Measurements from ENCODE around the gene MOB2. TPM values are rescaled to one million over a fixed set of nuclear protein-coding genes. Genes with fewer than 3 reads are reported as not detected.

Gene MOB2
- total RNA-seq, 1 donor from 2014 or later, result 95.4 TPM

DNA sequence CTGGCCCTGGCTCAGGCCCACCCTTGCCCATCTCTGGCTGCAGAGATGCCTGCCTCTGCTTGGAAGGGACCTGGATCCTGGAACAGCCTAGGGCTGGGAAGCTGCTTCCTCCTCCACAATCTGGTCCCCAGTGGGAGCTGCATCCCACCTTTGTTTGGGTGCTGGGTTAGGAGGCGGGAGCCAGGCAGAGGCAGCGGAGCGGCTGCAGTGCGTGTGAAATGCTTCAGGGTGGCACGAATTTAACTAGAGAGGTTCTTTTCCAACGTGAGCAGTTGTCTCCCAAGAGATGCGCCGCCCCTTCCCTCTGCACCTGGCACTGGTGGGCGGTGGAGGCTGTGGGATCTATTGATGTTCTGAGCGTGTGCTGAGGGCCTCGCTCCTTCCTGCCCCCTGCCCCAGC, 65.3 kb downstream of the MOB2 start:
- DNase-seq (ENCODE audit: low spot score in 2 of 2), result no peak
- intact Hi-C loops (cut with DNase I), result no loop called here
- Histone ChIP-seq H3K36me3 (no peaks in the 10 kb centered on the region), H3K27me3 (no peaks in the 10 kb centered on the region), H3K4me1 (no peaks in the 10 kb centered on the region), H3K4me3 (no peak overlapping the region), H3K9me3 (peaks cover 38 to 40% of the 10 kb centered on the region in 2 donors), H3K27ac (no peak overlapping the region)
- TF ChIP-seq, protein P1, sequence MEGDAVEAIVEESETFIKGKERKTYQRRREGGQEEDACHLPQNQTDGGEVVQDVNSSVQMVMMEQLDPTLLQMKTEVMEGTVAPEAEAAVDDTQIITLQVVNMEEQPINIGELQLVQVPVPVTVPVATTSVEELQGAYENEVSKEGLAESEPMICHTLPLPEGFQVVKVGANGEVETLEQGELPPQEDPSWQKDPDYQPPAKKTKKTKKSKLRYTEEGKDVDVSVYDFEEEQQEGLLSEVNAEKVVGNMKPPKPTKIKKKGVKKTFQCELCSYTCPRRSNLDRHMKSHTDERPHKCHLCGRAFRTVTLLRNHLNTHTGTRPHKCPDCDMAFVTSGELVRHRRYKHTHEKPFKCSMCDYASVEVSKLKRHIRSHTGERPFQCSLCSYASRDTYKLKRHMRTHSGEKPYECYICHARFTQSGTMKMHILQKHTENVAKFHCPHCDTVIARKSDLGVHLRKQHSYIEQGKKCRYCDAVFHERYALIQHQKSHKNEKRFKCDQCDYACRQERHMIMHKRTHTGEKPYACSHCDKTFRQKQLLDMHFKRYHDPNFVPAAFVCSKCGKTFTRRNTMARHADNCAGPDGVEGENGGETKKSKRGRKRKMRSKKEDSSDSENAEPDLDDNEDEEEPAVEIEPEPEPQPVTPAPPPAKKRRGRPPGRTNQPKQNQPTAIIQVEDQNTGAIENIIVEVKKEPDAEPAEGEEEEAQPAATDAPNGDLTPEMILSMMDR (IDR thresholded peaks at IDR 0.05), result no peak

DNA sequence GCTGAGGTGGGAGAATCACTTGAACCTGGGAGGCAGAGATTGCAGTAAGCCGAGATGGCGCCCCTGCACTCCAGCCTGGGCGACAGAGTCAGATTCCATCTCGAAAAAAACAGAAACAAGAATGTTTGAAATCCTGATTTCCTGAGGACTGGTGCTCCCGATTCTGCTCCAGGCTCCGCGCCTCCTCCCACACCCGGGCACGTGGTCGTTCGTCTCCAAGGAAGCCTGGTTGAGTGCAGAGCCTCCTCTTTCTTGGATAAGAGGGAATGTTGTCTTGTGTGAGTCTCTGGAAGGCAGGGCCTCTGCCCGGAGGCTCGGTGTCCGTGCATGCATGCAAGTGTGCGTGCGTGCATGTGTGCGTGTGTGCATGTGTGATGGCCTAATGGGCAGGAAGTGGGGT, 66.8 kb downstream of the MOB2 start:
- TF ChIP-seq, protein P1 (IDR thresholded peaks at IDR 0.05), result no peak
- no peak for DNase-seq (ENCODE audit: low spot score in 2 of 2)
- Histone ChIP-seq H3K36me3 (no peaks in the 10 kb centered on the region), H3K27me3 (no peaks in the 10 kb centered on the region), H3K4me1 (no peaks in the 10 kb centered on the region), H3K4me3 (no peak overlapping the region), H3K27ac (no peak overlapping the region), H3K9me3 (peaks cover 40 to 43% of the 10 kb centered on the region in 2 donors)
- intact Hi-C loops (cut with DNase I), result no loop called here

Other genes with a start within 250 kb of the MOB2 start
- gene TOLLIP, start 177.1 kb downstream of the MOB2 start, total RNA-seq, result 63.0 TPM
- 9.3 TPM for gene BRSK2, start 96.8 kb downstream of the MOB2 start, total RNA-seq
- 27.0 TPM for gene DUSP8, start 85.5 kb upstream of the MOB2 start, total RNA-seq
- not detected for gene KRTAP5-1, start 98.5 kb upstream of the MOB2 start, total RNA-seq
- not detected for gene KRTAP5-2, start 111.5 kb upstream of the MOB2 start, total RNA-seq
- gene KRTAP5-3, start 121.7 kb upstream of the MOB2 start, total RNA-seq, result not detected
- not detected for gene KRTAP5-4, start 135.4 kb upstream of the MOB2 start, total RNA-seq
- not detected for gene KRTAP5-5, start 143.0 kb upstream of the MOB2 start, total RNA-seq
- not detected for gene KRTAP5-6, start 210.4 kb upstream of the MOB2 start, total RNA-seq

Data from ascending aorta (tissue), 2 donors.